ENCODE results near the gene ANXA6. TPM values are rescaled to one million over a fixed set of nuclear protein-coding genes. Genes with fewer than 3 reads are reported as not detected.

ANXA6 gene
- total and polyA plus RNA-seq, 5 donors: 203 to 238 (median 230) TPM

DNA sequence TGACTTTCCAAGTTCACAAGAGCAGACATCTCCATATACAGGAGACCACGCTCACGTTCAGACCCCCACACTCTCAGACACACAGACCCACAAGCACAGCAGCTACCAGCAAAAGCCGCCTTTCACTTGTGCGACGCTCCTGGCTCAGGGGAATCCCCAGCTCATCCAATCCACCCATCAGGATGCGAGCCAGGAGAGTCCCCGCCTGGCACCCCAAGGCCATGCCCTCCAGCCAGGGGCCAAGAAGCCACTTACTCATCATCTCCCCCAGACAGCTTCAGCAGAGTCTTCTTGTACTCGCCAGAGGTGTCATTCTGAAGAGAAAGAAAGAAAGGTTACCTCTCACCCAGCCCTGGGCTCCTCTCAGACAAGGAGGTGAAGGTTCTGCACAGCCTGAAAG lies 29.7 kb downstream of the ANXA6 start:
- no peak overlapping the region for H3K4me3 ChIP-seq (ENCODE audit: low read length)
- ATAC-seq (no peak), DNase-seq (no peak)
- H3K27ac ChIP-seq (ENCODE audit: low read length): no peak overlapping the region
- H3K27me3 ChIP-seq (ENCODE audit: control insufficient read depth, insufficient read depth): no peaks in the 10 kb centered on the region
- intact Hi-C loops (cut with DNase I): loop anchor here (2.0 to 10.0 kb wide), 5 partner anchors 34 to 114 kb away; no protein-coding TSS in a partner anchor
- 83% methylated on average over 8 of the region's 8 CpGs for WGBS
- H3K9me3 ChIP-seq (ENCODE audit: control insufficient read depth, low read length): no peaks in the 10 kb centered on the region
- H3K4me1 ChIP-seq (ENCODE audit: control insufficient read depth, insufficient read depth, low read length): no peaks in the 10 kb centered on the region

- Histone ChIP-seq H3K27ac (ENCODE audit: low read length) (no peak overlapping the region), H3K27me3 (ENCODE audit: control insufficient read depth, insufficient read depth) (no peaks in the 10 kb centered on the region), H3K9me3 (ENCODE audit: control insufficient read depth, low read length) (no peaks in the 10 kb centered on the region), H3K4me1 (ENCODE audit: control insufficient read depth, insufficient read depth, low read length) (no peaks in the 10 kb centered on the region), H3K4me3 (ENCODE audit: low read length) (no peak overlapping the region)
- intact Hi-C loops (cut with DNase I): loop anchor here (1.0 to 10.0 kb wide), 6 partner anchors 36 to 116 kb away; no protein-coding TSS in a partner anchor
- WGBS: 11% methylated on average over 9 of the region's 9 CpGs
- ATAC-seq (peak; percentile 50 to 73), DNase-seq (peak; percentile 74 to 92 (median 91))
Observed at GRCh38 chr5:151126199-151126645, 31.4 kb downstream of the ANXA6 start.

GRCh38 chr5:151125421-151125820 lies 32.2 kb downstream of the ANXA6 start:
- Histone ChIP-seq H3K4me1 (ENCODE audit: control insufficient read depth, insufficient read depth, low read length) (no peaks in the 10 kb centered on the region), H3K27ac (ENCODE audit: low read length) (no peak overlapping the region), H3K9me3 (ENCODE audit: control insufficient read depth, low read length) (no peaks in the 10 kb centered on the region), H3K4me3 (ENCODE audit: low read length) (no peak overlapping the region), H3K27me3 (ENCODE audit: control insufficient read depth, insufficient read depth) (no peaks in the 10 kb centered on the region)
- WGBS: 71% methylated on average over 7 of the region's 7 CpGs
- DNase-seq (no peak), ATAC-seq (no peak)
- intact Hi-C loops (cut with DNase I): loop anchor here (5.0 to 10.0 kb wide), 4 partner anchors 37 to 117 kb away; no protein-coding TSS in a partner anchor

DNA sequence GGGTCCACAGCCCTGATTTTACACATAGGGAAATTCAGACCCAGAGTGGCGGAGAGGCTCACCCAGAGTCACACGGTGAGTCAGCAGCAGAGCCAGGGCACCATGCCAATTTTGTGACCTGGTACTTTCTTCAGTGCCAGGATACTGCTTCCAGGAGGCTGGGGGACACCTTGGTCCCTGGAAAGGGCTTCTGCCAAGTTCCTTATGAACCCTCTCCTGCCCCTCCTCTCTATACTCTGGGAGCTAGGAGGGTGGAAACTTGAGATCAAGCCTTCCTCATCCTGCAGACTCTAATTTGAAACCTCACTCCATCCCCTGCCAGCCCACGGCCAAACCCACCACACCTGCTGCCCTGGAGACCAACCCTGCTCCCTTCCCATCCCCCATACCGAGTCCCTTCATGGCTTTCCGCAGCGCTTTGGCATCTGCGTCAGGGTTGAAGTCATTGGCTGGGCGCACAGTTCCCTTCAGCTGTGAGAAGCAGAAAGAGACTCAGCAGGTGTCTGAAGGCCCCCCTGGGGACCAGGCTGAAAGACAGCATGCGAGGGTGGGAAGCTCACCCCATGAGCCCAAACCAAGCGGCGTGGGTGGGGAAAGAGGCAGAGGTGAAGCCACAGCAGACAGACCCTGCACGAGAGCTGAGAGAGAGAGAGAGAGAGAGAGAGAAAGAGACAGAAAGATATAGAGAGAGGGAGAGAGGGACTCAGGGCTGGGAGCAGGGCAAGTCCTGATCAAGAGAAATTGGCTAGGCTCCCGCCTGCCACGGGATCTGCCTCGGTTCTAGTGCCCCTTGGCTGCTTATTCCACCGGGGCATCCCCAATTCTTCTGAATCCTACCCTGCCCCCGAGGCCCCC lies 33.5 kb downstream of the ANXA6 start:
- Histone ChIP-seq H3K4me3 (ENCODE audit: low read length) (no peak overlapping the region), H3K27ac (ENCODE audit: low read length) (peak overlapping the region; percentile 33), H3K4me1 (ENCODE audit: control insufficient read depth, insufficient read depth, low read length) (no peaks in the 10 kb centered on the region), H3K27me3 (ENCODE audit: control insufficient read depth, insufficient read depth) (no peaks in the 10 kb centered on the region), H3K9me3 (ENCODE audit: control insufficient read depth, low read length) (no peaks in the 10 kb centered on the region)
- intact Hi-C loops (cut with DNase I): loop anchor here in 1 of 4 donors (5.0 to 10.0 kb wide), 2 partner anchors 33 to 111 kb away; partner anchors contain the start of gene ANXA6
- peak; percentile 49 to 73 (median 70) for DNase-seq
- WGBS: 62% methylated on average over 17 of the region's 17 CpGs
- peak in 1 of 2 donors; percentile 47 for ATAC-seq

GRCh38 chr5:151122828-151123227 lies 34.8 kb downstream of the ANXA6 start:
- intact Hi-C loops (cut with DNase I): loop anchor here in 1 of 4 donors (5.0 to 10.0 kb wide), 2 partner anchors 34 to 112 kb away; partner anchors contain the start of gene ANXA6
- ATAC-seq: no peak

GRCh38 chr5:151121665-151122064 lies 35.9 kb downstream of the ANXA6 start:
- H3K4me3 ChIP-seq (ENCODE audit: low read length): no peak overlapping the region
- intact Hi-C loops (cut with DNase I): loop anchor here in 1 of 4 donors (5.0 to 10.0 kb wide), 2 partner anchors 36 to 113 kb away; partner anchors contain the start of gene ANXA6
- no peak overlapping the region for H3K27ac ChIP-seq (ENCODE audit: low read length)
- DNase-seq: peak in 1 of 3 donors; percentile 63
- H3K4me1 ChIP-seq (ENCODE audit: control insufficient read depth, insufficient read depth, low read length): no peaks in the 10 kb centered on the region
- 81% methylated on average over 5 of the region's 5 CpGs for WGBS
- H3K9me3 ChIP-seq (ENCODE audit: control insufficient read depth, low read length): no peaks in the 10 kb centered on the region
- no peaks in the 10 kb centered on the region for H3K27me3 ChIP-seq (ENCODE audit: control insufficient read depth, insufficient read depth)
- no peak for ATAC-seq

More at GRCh38 chr5:151122828-151123227, 34.8 kb downstream of the ANXA6 start:
- no peak overlapping the region for H3K27ac ChIP-seq (ENCODE audit: low read length)
- no peaks in the 10 kb centered on the region for H3K27me3 ChIP-seq (ENCODE audit: control insufficient read depth, insufficient read depth)
- DNase-seq: no peak
- H3K4me3 ChIP-seq (ENCODE audit: low read length): no peak overlapping the region
- no peaks in the 10 kb centered on the region for H3K9me3 ChIP-seq (ENCODE audit: control insufficient read depth, low read length)
- no peaks in the 10 kb centered on the region for H3K4me1 ChIP-seq (ENCODE audit: control insufficient read depth, insufficient read depth, low read length)
- 96% methylated on average over 14 of the region's 14 CpGs for WGBS

GRCh38 chr5:151121095-151121494 lies 36.5 kb downstream of the ANXA6 start:
- Histone ChIP-seq H3K4me3 (ENCODE audit: low read length) (no peak overlapping the region), H3K27me3 (ENCODE audit: control insufficient read depth, insufficient read depth) (no peaks in the 10 kb centered on the region), H3K4me1 (ENCODE audit: control insufficient read depth, insufficient read depth, low read length) (no peaks in the 10 kb centered on the region), H3K27ac (ENCODE audit: low read length) (no peak overlapping the region), H3K9me3 (ENCODE audit: control insufficient read depth, low read length) (no peaks in the 10 kb centered on the region)
- DNase-seq (no peak), ATAC-seq (no peak)
- intact Hi-C loops (cut with DNase I): loop anchor here in 1 of 4 donors (5.0 to 10.0 kb wide), 2 partner anchors 36 to 114 kb away; partner anchors contain the start of gene ANXA6
- 96% methylated on average over 2 of the region's 2 CpGs for whole genome bisulfite sequencing

DNA sequence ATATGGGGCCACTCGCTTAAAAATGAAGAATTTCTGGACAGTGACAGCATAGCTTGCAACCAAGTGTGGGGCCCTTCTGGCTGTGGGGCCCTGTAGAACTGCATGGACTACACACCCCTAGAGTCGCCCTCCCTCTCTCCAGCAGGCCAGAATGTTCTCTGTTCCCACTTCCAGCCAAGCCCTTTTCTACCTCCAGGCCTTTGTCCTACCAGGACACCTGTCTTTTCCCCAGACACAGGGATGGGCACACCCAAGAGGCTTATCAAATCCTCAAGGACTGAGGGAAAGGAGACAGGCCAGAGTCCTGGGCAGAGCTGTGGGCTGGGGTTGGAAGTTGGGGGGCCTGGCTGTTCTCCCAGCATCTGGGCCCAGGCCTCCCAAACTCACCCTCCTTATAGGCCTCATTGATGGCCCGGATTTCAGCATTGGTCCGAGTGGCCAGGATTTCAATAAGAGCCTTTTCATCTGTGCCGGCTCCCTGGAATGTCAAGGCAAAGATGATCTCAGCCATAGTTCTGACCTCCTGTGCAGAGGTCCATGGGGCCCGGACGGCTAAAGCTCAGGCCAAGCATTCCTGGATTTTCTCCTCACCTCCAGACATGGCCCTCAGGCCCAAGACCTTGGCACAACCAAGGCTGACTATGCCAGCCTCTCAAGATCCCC lies 38.5 kb downstream of the ANXA6 start:
- H3K27me3 ChIP-seq (ENCODE audit: control insufficient read depth, insufficient read depth): no peaks in the 10 kb centered on the region
- intact Hi-C loops (cut with DNase I): loop anchor here in 2 of 4 donors (5.0 kb wide), 1 partner anchor 117 kb away; no protein-coding TSS in a partner anchor
- H3K4me3 ChIP-seq (ENCODE audit: low read length): no peak overlapping the region
- no peak for ATAC-seq
- 87% methylated on average over 7 of the region's 7 CpGs for WGBS
- no peaks in the 10 kb centered on the region for H3K9me3 ChIP-seq (ENCODE audit: control insufficient read depth, low read length)
- DNase-seq: no peak
- H3K27ac ChIP-seq (ENCODE audit: low read length): no peak overlapping the region
- no peaks in the 10 kb centered on the region for H3K4me1 ChIP-seq (ENCODE audit: control insufficient read depth, insufficient read depth, low read length)

DNA sequence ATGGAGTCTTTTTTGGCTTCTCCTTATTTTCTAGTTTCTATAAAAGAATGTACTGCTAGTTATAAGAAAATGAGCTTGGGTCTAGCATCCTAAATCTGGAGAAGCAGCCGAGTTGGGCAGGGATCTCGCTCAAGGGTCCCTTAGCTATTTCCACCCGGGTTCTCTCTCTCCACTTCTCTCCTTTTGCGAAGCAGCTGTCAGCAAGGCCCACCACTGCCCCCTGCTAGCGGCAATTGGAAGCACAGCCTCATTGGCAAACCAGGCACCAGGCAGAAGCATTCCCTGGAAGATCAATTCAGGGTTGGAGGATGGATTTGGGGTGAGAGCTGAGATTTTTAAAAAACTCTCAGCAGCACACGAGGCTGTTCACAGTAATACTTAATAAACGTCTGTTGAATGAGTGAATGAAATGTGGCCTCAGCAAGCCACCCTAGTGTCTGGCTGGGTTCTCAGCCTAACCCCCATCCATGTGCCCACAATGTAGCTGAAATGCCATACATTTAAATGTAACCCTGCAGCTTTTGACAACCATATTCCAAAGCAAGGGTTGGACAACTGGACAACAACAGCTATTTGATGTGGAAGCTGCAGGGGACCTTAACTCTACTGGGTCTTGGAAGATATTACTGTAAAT lies 42.2 kb downstream of the ANXA6 start:
- WGBS: 5% methylated on average over 7 of the region's 7 CpGs
- intact Hi-C loops (cut with DNase I): loop anchor here (2.0 to 5.0 kb wide), 4 partner anchors 63 to 113 kb away; no protein-coding TSS in a partner anchor
- peak; percentile 76 to 91 (median 87) for DNase-seq
- ATAC-seq: peak; percentile 61 to 65
- Histone ChIP-seq H3K4me3 (ENCODE audit: low read length) (no peak overlapping the region), H3K27ac (ENCODE audit: low read length) (peak overlapping the region; percentile 6), H3K4me1 (ENCODE audit: control insufficient read depth, insufficient read depth, low read length) (no peaks in the 10 kb centered on the region), H3K9me3 (ENCODE audit: control insufficient read depth, low read length) (no peaks in the 10 kb centered on the region), H3K27me3 (ENCODE audit: control insufficient read depth, insufficient read depth) (no peaks in the 10 kb centered on the region)

DNA sequence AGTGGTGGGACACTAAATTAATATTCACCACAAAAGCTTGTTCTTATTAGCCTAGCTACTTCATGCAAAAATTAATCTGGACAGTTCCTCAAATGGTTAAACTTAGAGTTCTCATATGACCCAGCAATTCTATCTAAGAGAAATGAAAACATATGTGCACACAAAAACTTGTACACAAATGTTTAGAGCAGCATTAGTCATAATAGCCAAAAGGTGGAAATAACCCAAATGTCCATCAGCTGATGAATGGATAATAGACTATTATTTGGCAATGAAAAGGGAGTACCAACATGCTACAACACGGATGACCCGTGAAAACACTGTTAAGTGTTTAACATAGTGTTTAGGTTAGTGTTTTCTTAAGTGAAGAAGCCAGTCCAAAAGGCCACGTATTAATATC lies 43.9 kb downstream of the ANXA6 start:
- H3K27me3 ChIP-seq (ENCODE audit: control insufficient read depth, insufficient read depth): no peaks in the 10 kb centered on the region
- no peak overlapping the region for H3K4me3 ChIP-seq (ENCODE audit: low read length)
- H3K4me1 ChIP-seq (ENCODE audit: control insufficient read depth, insufficient read depth, low read length): peaks cover 4% of the 10 kb centered on the region
- DNase-seq (no peak), ATAC-seq (no peak)
- intact Hi-C loops (cut with DNase I): loop anchor here in 3 of 4 donors (2.0 to 5.0 kb wide), 4 partner anchors 61 to 111 kb away; no protein-coding TSS in a partner anchor
- H3K9me3 ChIP-seq (ENCODE audit: control insufficient read depth, low read length): no peaks in the 10 kb centered on the region
- 72% methylated on average over 3 of the region's 3 CpGs for WGBS
- no peak overlapping the region for H3K27ac ChIP-seq (ENCODE audit: low read length)
